IMR-90 (cell line): ENCODE measurements around the gene TIE1. TPM values are rescaled to one million over a fixed set of nuclear protein-coding genes. Genes with fewer than 3 reads are reported as not detected.

ENCODE experiments used
- ATAC-seq: fragments of 200-7000 bp; cut with Tn5 transposase; 2 replicates; pipeline ENCODE4 v1.9.1; 2020; ENCODE audit warnings: low read depth, mild to moderate bottlenecking, moderate library complexity
- BruUV-seq: library from RNA; stranded (reverse); fragments of 400-500 nt; replicated peaks from 2 replicates; lab custom pipeline; 2021; lab: Mats Ljungman, UMichigan
- CTCF ChIA-PET: fragments of 300-600 bp; formaldehyde crosslinking; extraction: SDS; loops from one replicate; lab custom pipeline; 2021; ENCODE audit warnings: antibody characterized with exemption; lab: Yijun Ruan, JAX
- POLR2A ChIA-PET: fragments of 300-600 bp; sonication (Branson Sonifier 250); formaldehyde crosslinking; loops from one replicate; lab custom pipeline; 2022; ENCODE audit warnings: antibody characterized with exemption; ENCODE audit not compliant: unreplicated experiment; lab: Charles Lee
- DNase-seq: peaks from one replicate; pipeline ENCODE4 v3.0.0; 2013
- H2AFZ ChIP-seq: replicated peaks from 2 replicates; pipeline ENCODE3; 2013; ENCODE audit warnings: low read length, mild to moderate bottlenecking; ENCODE audit not compliant: poor library complexity
- H2AK5ac ChIP-seq: 2 replicates; pipeline ENCODE4 v1.6.1; 2013; ENCODE audit warnings: low read depth, low read length, inconsistent platforms
- H2AK9ac ChIP-seq: replicated peaks from 2 replicates; pipeline ENCODE3; 2013; ENCODE audit warnings: mild to moderate bottlenecking, low read depth, low read length, moderate library complexity; ENCODE audit not compliant: poor library complexity
- H2BK120ac ChIP-seq: 2 replicates; pipeline ENCODE4 v1.6.1; 2013; ENCODE audit warnings: low read depth, low read length, inconsistent platforms
- H2BK15ac ChIP-seq: 3 replicates; pipeline ENCODE4 v1.6.1; 2013; ENCODE audit warnings: low read depth, low read length, inconsistent platforms
- H2BK20ac ChIP-seq: 2 replicates; pipeline ENCODE4 v1.6.1; 2013; ENCODE audit warnings: low read depth, mild to moderate bottlenecking, inconsistent platforms, low read length, moderate library complexity
- H2BK5ac ChIP-seq: 2 replicates; pipeline ENCODE4 v1.6.1; 2013; ENCODE audit warnings: mild to moderate bottlenecking, low read depth, low read length, inconsistent platforms; ENCODE audit not compliant: poor library complexity, severe bottlenecking
- H3K14ac ChIP-seq: replicated peaks from 2 replicates; pipeline ENCODE4 v1.6.1; 2013; ENCODE audit warnings: low read depth, low read length, inconsistent platforms
- H3K18ac ChIP-seq: 2 replicates; pipeline ENCODE4 v1.6.1; 2013; ENCODE audit warnings: low read depth, low read length, control low read depth
- H3K23ac ChIP-seq: 2 replicates; pipeline ENCODE4 v1.6.1; 2013; ENCODE audit warnings: low read depth, low read length, inconsistent platforms
- H3K27ac ChIP-seq: 2 replicates; pipeline ENCODE4 v1.5.1; 2013; ENCODE audit warnings: mild to moderate bottlenecking, control low read depth, low read length; ENCODE audit not compliant: insufficient read depth
- H3K27me3 ChIP-seq: 2 replicates; pipeline ENCODE4 v1.6.1; 2013; ENCODE audit warnings: low read length; ENCODE audit not compliant: control insufficient read depth, insufficient read depth
- H3K36me3 ChIP-seq: 2 replicates; pipeline ENCODE4 v1.6.1; 2013; ENCODE audit warnings: low read length, mixed read lengths; ENCODE audit not compliant: control insufficient read depth, insufficient read depth
- H3K4ac ChIP-seq: 2 replicates; pipeline ENCODE4 v1.6.1; 2013; ENCODE audit warnings: low read depth, low read length, inconsistent platforms
- H3K4me1 ChIP-seq: 2 replicates; pipeline ENCODE4 v1.6.1; 2013; ENCODE audit warnings: low read length, mixed read lengths; ENCODE audit not compliant: control insufficient read depth, insufficient read depth
- H3K4me2 ChIP-seq: 2 replicates; pipeline ENCODE4 v1.6.1; 2013; ENCODE audit warnings: low read depth, mild to moderate bottlenecking, control low read depth, low read length, moderate library complexity
- H3K4me3 ChIP-seq: 2 replicates; pipeline ENCODE4 v1.5.1; 2013; ENCODE audit warnings: low read depth, mild to moderate bottlenecking, control low read depth, low read length, moderate library complexity; ENCODE audit not compliant: insufficient read depth
- H3K56ac ChIP-seq: 2 replicates; pipeline ENCODE4 v1.6.1; 2013; ENCODE audit warnings: low read length, inconsistent platforms; ENCODE audit not compliant: insufficient read depth; ENCODE audit errors: extremely low read depth
- H3K79me1 ChIP-seq, 2 experiments: 2 replicates each; pipeline ENCODE4 v1.6.1; 2013; ENCODE audit warnings: low read length in 2 of 2, inconsistent platforms in 1 of 2, low read depth in 1 of 2
- H3K9ac ChIP-seq: 2 replicates; pipeline ENCODE4 v1.6.1; 2013; ENCODE audit warnings: low read depth, low read length, control low read depth
- H3K9me1 ChIP-seq: 2 replicates; pipeline ENCODE4 v1.6.1; 2013; ENCODE audit warnings: low read length, inconsistent platforms; ENCODE audit not compliant: insufficient read depth
- H3K9me3 ChIP-seq: 2 replicates; pipeline ENCODE4 v1.6.1; 2013; ENCODE audit warnings: low read length; ENCODE audit not compliant: control insufficient read depth, insufficient read depth
- H4K20me1 ChIP-seq: 2 replicates; pipeline ENCODE4 v1.6.1; 2013; ENCODE audit warnings: low read length, inconsistent platforms; ENCODE audit not compliant: insufficient read depth
- H4K5ac ChIP-seq: 2 replicates; pipeline ENCODE4 v1.6.1; 2013; ENCODE audit warnings: mild to moderate bottlenecking, low read depth, low read length, control low read depth
- H4K8ac ChIP-seq, 2 experiments: 2 replicates each; pipeline ENCODE4 v1.6.1; 2013; ENCODE audit warnings: low read depth in 2 of 2, low read length in 2 of 2, control low read depth in 1 of 2, inconsistent platforms in 1 of 2
- H4K91ac ChIP-seq: 2 replicates; pipeline ENCODE4 v1.6.1; 2013; ENCODE audit warnings: low read depth, low read length, inconsistent platforms; ENCODE audit not compliant: insufficient read depth
- BHLHE40 ChIP-seq: fragments of 150-350 bp; IDR thresholded peaks from 2 replicates; pipeline ENCODE4 v1.6.1; 2016; ENCODE audit warnings: mild to moderate bottlenecking, low read depth, low read length
- CEBPB ChIP-seq: IDR thresholded peaks from 2 replicates; pipeline ENCODE4 v1.6.1; 2012; ENCODE audit warnings: low read depth, low read length, improper control_type of control experiment
- CHD1 ChIP-seq: IDR thresholded peaks from 2 replicates; pipeline ENCODE4 v1.6.1; 2012; ENCODE audit warnings: low read depth, low read length, improper control_type of control experiment
- FOS ChIP-seq: fragments of 150-350 bp; IDR thresholded peaks from 2 replicates; pipeline ENCODE4 v1.6.1; 2016; ENCODE audit warnings: low read depth, low read length
- MAZ ChIP-seq: IDR thresholded peaks from 2 replicates; pipeline ENCODE4 v1.6.1; 2012; ENCODE audit warnings: low read depth, mild to moderate bottlenecking, low read length, improper control_type of control experiment, moderate library complexity, borderline replicate concordance
- MXI1 ChIP-seq: IDR thresholded peaks from 2 replicates; pipeline ENCODE4 v1.6.1; 2012; ENCODE audit warnings: low read depth, mild to moderate bottlenecking, low read length, moderate library complexity, borderline replicate concordance
- NFE2L2 ChIP-seq: fragments of 150-350 bp; IDR thresholded peaks from 2 replicates; pipeline ENCODE4 v1.6.1; 2016; ENCODE audit warnings: low read depth, mild to moderate bottlenecking, low read length
- POLR2A ChIP-seq: IDR thresholded peaks from 2 replicates; pipeline ENCODE4 v1.6.1; 2012; ENCODE audit warnings: mild to moderate bottlenecking, low read depth, low read length
- RFX5 ChIP-seq: IDR thresholded peaks from 2 replicates; pipeline ENCODE4 v1.8.0; 2012; ENCODE audit warnings: low read depth, mild to moderate bottlenecking, low read length, moderate library complexity
- SMC3 ChIP-seq: fragments of 150-350 bp; IDR thresholded peaks from 2 replicates; pipeline ENCODE4 v1.6.1; 2016; ENCODE audit warnings: low read depth, mild to moderate bottlenecking, antibody characterized with exemption, low read length, moderate library complexity
- WGBS, 2 experiments: methylation state at CpG; one replicate each; pipeline versions ENCODE4 v1.1.5 to v1.1.7; 2013; ENCODE audit warnings: missing lambda C conversion rate in 2 of 2; ENCODE audit not compliant: insufficient read length in 1 of 2; ENCODE audit errors: extremely low coverage in 2 of 2; 5-methylcytosine and 5-hydroxymethylcytosine counted together
- dilution Hi-C: fragments of 300-500 bp; cut with HindIII; formaldehyde crosslinking; loops from one replicate; pipeline ENCODE4 v1.14.3; 2018; ENCODE audit warnings: low sequenced_read_pairs; ENCODE audit not compliant: unreplicated experiment
- in situ Hi-C: fragments of 300-500 bp; cut with MboI; formaldehyde crosslinking; loops from 3 replicates; pipeline ENCODE4 v1.14.3; 2019; ENCODE audit warnings: low sequenced_read_pairs, inconsistent platforms, mixed read lengths
- intact Hi-C: fragments of 100-400 bp; cut with micrococcal nuclease; formaldehyde crosslinking; loops from 2 replicates; pipeline ENCODE4 v1.10.0; 2022
- polyA plus RNA-seq, 3 experiments: library from polyadenylated mRNA; depleted of rRNA; stranded (reverse); fragments of >200 nt; gene quantifications; 2 replicates each; pipeline ENCODE4 v1.2.3, GENCODE V29; 2012; ENCODE audit warnings: low replicate concordance in 1 of 3
- total RNA-seq: library from RNA; depleted of rRNA; stranded (reverse); fragments of >200 nt; gene quantifications from 2 replicates; pipeline ENCODE4 v1.2.3, GENCODE V29; 2012

TIE1 gene
- total and polyA plus RNA-seq, 2 of the 4 experiments (the other 2 are of a cell fraction), result 2.3 to 7.5 TPM

GRCh38 chr1:43296207-43296606 lies 4.6 kb upstream of the TIE1 start:
- ChIA-PET POLR2A (no interaction called here), CTCF (no interaction called here)
- no peak for TF ChIP-seq POLR2A
- TF ChIP-seq CEBPB, result no peak
- TF ChIP-seq SMC3, result no peak
- TF ChIP-seq CHD1, result no peak
- no peak for TF ChIP-seq MXI1
- TF ChIP-seq RFX5, result no peak
- TF ChIP-seq FOS, result no peak
- TF ChIP-seq NFE2L2, result no peak
- no peak for TF ChIP-seq MAZ
- no peak for TF ChIP-seq BHLHE40
- Histone ChIP-seq H4K91ac (no peak overlapping the region), H3K4me3 (no peak overlapping the region), H3K14ac (no peak overlapping the region), H4K5ac (no peak overlapping the region), H2BK120ac (no peak overlapping the region), H4K20me1 (no peaks in the 10 kb centered on the region), H3K36me3 (no peaks in the 10 kb centered on the region), H3K9me3 (no peaks in the 10 kb centered on the region), H3K27me3 (no peaks in the 10 kb centered on the region), H2BK20ac (no peak overlapping the region), H3K4ac (no peak overlapping the region), H2AFZ (no peak overlapping the region), H3K4me2 (no peak overlapping the region), H2AK9ac (no peak overlapping the region), H3K9ac (no peak overlapping the region), H3K9me1 (peaks cover 3% of the 10 kb centered on the region; the same call in 1 of the 2 replicates), H3K23ac (no peak overlapping the region), H3K56ac (no peak overlapping the region), H3K18ac (no peak overlapping the region), H2BK5ac (no peak overlapping the region), H3K27ac (no peak overlapping the region), H3K4me1 (peaks cover 10% of the 10 kb centered on the region), H4K8ac (no peak overlapping the region), H3K79me1 (no peaks in the 10 kb centered on the region), H2AK5ac (no peak overlapping the region), H2BK15ac (no peak overlapping the region)
- intact Hi-C loops, result no loop called here
- ATAC-seq, result peak; percentile 21
- dilution Hi-C loops, result no loop called here
- DNase-seq, result no peak
- no TSS peak for BruUV-seq
- in situ Hi-C loops, result no loop called here
- no CpG with 5 or more reads among the region's 1 CpG for WGBS, 2 experiments
